ENCODE data around the gene NOS1AP. TPM values are rescaled to one million over a fixed set of nuclear protein-coding genes. Genes with fewer than 3 reads are reported as not detected.

The NOS1AP gene
- total and polyA plus RNA-seq, 9 donors: 0.50 to 4.4 (median 1.5) TPM

- Histone ChIP-seq H3K9me3 (no peaks in the 10 kb centered on the region), H3K4me3 (no peak overlapping the region), H3K36me3 (no peaks in the 10 kb centered on the region), H3K4me1 (ENCODE audit: insufficient read depth) (no peaks in the 10 kb centered on the region), H3K27ac (no peak overlapping the region), H3K27me3 (no peaks in the 10 kb centered on the region)
- intact Hi-C loops (cut with DNase I): no loop called here
- DNase-seq: no peak
- TF ChIP-seq EP300 (IDR thresholded peaks at IDR 0.05): no peak
- TF ChIP-seq, protein P1, sequence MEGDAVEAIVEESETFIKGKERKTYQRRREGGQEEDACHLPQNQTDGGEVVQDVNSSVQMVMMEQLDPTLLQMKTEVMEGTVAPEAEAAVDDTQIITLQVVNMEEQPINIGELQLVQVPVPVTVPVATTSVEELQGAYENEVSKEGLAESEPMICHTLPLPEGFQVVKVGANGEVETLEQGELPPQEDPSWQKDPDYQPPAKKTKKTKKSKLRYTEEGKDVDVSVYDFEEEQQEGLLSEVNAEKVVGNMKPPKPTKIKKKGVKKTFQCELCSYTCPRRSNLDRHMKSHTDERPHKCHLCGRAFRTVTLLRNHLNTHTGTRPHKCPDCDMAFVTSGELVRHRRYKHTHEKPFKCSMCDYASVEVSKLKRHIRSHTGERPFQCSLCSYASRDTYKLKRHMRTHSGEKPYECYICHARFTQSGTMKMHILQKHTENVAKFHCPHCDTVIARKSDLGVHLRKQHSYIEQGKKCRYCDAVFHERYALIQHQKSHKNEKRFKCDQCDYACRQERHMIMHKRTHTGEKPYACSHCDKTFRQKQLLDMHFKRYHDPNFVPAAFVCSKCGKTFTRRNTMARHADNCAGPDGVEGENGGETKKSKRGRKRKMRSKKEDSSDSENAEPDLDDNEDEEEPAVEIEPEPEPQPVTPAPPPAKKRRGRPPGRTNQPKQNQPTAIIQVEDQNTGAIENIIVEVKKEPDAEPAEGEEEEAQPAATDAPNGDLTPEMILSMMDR (IDR thresholded peaks at IDR 0.05): no peak
- TF ChIP-seq POLR2A (IDR thresholded peaks at IDR 0.05): no peak
- 58 to 61% (median 59%) methylated on average over 3 of the region's 3 CpGs for WGBS, 3 donors
Measured at GRCh38 chr1:162144268-162144667, 74.8 kb downstream of the NOS1AP start.

DNA sequence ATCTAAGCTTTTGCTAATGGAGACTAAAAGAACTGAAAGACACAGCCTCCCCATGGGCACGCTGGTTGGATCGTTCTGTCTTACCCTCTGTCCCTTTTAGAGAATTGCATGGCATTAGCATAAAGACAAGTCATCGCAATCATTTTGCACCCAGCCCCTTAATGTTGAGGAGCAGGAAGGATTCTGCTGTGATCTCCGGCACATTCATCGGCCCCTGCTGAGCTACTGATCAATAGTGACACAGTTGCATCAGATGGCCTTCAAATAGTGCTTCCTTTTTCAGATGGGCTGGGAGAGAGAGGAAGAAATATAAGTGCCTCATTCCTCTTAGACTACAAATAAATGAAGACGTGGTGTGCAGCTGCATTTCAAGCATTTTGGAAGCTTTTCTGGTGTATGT, 75.4 kb downstream of the NOS1AP start:
- Histone ChIP-seq H3K9me3 (no peaks in the 10 kb centered on the region), H3K27ac (no peak overlapping the region), H3K36me3 (no peaks in the 10 kb centered on the region), H3K27me3 (no peaks in the 10 kb centered on the region), H3K4me3 (no peak overlapping the region), H3K4me1 (ENCODE audit: insufficient read depth) (no peaks in the 10 kb centered on the region)
- DNase-seq: no peak
- intact Hi-C loops (cut with DNase I): no loop called here
- 79 to 85% (median 82%) methylated on average over 6 of the region's 6 CpGs for WGBS, 3 donors
- TF ChIP-seq EP300 (IDR thresholded peaks at IDR 0.05): no peak
- no peak for TF ChIP-seq POLR2A (IDR thresholded peaks at IDR 0.05)
- TF ChIP-seq, protein P1 (IDR thresholded peaks at IDR 0.05): no peak

- Histone ChIP-seq H3K4me1 (ENCODE audit: insufficient read depth) (no peaks in the 10 kb centered on the region), H3K27me3 (no peaks in the 10 kb centered on the region), H3K4me3 (no peak overlapping the region), H3K9me3 (no peaks in the 10 kb centered on the region), H3K36me3 (no peaks in the 10 kb centered on the region), H3K27ac (no peak overlapping the region)
- no peak for DNase-seq
- TF ChIP-seq, protein P1 (IDR thresholded peaks at IDR 0.05): no peak
- TF ChIP-seq EP300 (IDR thresholded peaks at IDR 0.05) (no peak), POLR2A (IDR thresholded peaks at IDR 0.05) (no peak)
- intact Hi-C loops (cut with DNase I): no loop called here
- 65 to 79% (median 73%) methylated on average over 11 of the region's 11 CpGs for WGBS, 3 donors
Measured at GRCh38 chr1:162145280-162145965, 75.9 kb downstream of the NOS1AP start.

DNA sequence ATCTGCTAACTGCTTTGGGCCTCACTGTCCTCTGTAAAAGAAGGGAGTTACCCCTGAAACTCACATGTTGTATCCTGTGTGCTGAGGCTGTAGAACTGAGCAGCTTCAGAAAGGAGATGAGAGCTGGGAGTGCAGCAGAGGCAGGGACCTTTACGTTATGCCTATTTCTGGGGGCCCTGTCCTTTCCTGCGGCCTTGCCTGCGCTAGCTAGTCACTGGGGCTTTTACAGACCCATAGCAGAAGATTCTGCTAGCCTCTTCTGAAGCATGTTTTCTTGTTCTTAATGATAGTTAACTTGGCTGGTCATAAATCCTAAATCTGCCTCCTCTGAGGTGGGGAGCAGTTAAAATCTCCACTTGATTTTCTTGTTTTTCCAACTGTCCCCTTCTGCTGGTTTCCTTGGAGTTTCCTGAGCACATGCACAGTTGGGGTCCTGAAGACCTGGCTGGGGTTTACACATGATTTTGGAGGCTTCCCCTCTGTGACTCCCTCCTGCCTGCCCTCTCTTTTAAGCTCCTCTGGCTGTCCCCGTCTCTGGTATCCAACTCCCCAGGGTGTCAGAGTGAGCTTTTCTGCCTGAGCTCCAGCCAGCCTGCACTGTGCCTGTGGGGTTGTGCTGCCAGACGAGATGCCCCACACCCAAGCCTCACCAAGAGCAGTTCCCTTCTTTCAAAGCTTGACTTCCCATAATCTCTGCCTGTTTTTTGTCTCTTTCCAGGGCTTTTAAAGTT, 76.6 kb downstream of the NOS1AP start:
- no peaks in the 10 kb centered on the region for H3K4me1 ChIP-seq (ENCODE audit: insufficient read depth)
- no peaks in the 10 kb centered on the region for H3K9me3 ChIP-seq
- WGBS, 3 donors: 75 to 87% (median 84%) methylated on average over 5 of the region's 5 CpGs
- H3K4me3 ChIP-seq: no peak overlapping the region
- H3K36me3 ChIP-seq: no peaks in the 10 kb centered on the region
- no peak overlapping the region for H3K27ac ChIP-seq
- no peak for DNase-seq
- intact Hi-C loops (cut with DNase I): no loop called here
- TF ChIP-seq EP300 (IDR thresholded peaks at IDR 0.05) (no peak), POLR2A (IDR thresholded peaks at IDR 0.05) (no peak)
- TF ChIP-seq, protein P1 (IDR thresholded peaks at IDR 0.05): no peak
- H3K27me3 ChIP-seq: no peaks in the 10 kb centered on the region

Data from ovary (tissue), 9 donors.